Measurements from ENCODE around the gene THAP12. TPM values are rescaled to one million over a fixed set of nuclear protein-coding genes. Genes with fewer than 3 reads are reported as not detected.

Gene THAP12
- total RNA-seq, 1 experiment from 2014 or later = 44.1 TPM

- ATAC-seq = no peak
- Histone ChIP-seq H3K4me2 (ENCODE audit: low read length) (no peak overlapping the region), H3K4me1 (ENCODE audit: control insufficient read depth in 1 of 2, insufficient read depth in 2 of 2, low read length in 2 of 2) (no peaks in the 10 kb centered on the region), H3K9ac (ENCODE audit: low read length) (no peak overlapping the region), H3K4me3 (replicated peaks in 1 of 2; ENCODE audit: low read depth in 1 of 2, low read length in 2 of 2) (no peak overlapping the region), H4K20me1 (ENCODE audit: insufficient read depth) (no peaks in the 10 kb centered on the region), H3K27me3 (ENCODE audit: insufficient read depth, low read length) (no peaks in the 10 kb centered on the region), H3K27ac (ENCODE audit: low read depth, low read length) (no peak overlapping the region), H3K36me3 (ENCODE audit: control insufficient read depth in 1 of 2, insufficient read depth in 2 of 2, low read length in 2 of 2) (no peaks in the 10 kb centered on the region), H2AFZ (ENCODE audit: low read depth, low read length, poor library complexity, severe bottlenecking) (no peak overlapping the region), H3K79me2 (ENCODE audit: insufficient read depth, low read length) (no peaks in the 10 kb centered on the region), H3K9me3 (ENCODE audit: control insufficient read depth in 1 of 2, insufficient read depth in 1 of 2, low read depth in 1 of 2, low read length in 2 of 2) (no peaks in the 10 kb centered on the region), H3K9me2 (ENCODE audit: insufficient read depth) (no peaks in the 10 kb centered on the region)
- POLR2A ChIA-PET = no interaction called here
- TF ChIP-seq SP1 (IDR thresholded peaks at IDR 0.05; ENCODE audit: low read depth) (no peak), ELF1 (IDR thresholded peaks at IDR 0.05; ENCODE audit: borderline replicate concordance, low read depth) (no peak), REST (IDR thresholded peaks at IDR 0.05; ENCODE audit: low read depth) (no peak), ZFX (IDR thresholded peaks at IDR 0.05) (no peak), CEBPB (IDR thresholded peaks at IDR 0.05; ENCODE audit: low read depth) (no peak), EGR1 (IDR thresholded peaks at IDR 0.05; ENCODE audit: low read depth) (no peak)
- TF ChIP-seq, protein P1, sequence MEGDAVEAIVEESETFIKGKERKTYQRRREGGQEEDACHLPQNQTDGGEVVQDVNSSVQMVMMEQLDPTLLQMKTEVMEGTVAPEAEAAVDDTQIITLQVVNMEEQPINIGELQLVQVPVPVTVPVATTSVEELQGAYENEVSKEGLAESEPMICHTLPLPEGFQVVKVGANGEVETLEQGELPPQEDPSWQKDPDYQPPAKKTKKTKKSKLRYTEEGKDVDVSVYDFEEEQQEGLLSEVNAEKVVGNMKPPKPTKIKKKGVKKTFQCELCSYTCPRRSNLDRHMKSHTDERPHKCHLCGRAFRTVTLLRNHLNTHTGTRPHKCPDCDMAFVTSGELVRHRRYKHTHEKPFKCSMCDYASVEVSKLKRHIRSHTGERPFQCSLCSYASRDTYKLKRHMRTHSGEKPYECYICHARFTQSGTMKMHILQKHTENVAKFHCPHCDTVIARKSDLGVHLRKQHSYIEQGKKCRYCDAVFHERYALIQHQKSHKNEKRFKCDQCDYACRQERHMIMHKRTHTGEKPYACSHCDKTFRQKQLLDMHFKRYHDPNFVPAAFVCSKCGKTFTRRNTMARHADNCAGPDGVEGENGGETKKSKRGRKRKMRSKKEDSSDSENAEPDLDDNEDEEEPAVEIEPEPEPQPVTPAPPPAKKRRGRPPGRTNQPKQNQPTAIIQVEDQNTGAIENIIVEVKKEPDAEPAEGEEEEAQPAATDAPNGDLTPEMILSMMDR (IDR thresholded peaks at IDR 0.05 in 2 of 3, conservative IDR thresholded peaks at IDR 0.05 in 1 of 3; ENCODE audit: borderline replicate concordance in 1 of 3, insufficient read depth in 1 of 3, low read depth in 2 of 3, low read length in 2 of 3) = no peak
- TF ChIP-seq, protein P2, sequence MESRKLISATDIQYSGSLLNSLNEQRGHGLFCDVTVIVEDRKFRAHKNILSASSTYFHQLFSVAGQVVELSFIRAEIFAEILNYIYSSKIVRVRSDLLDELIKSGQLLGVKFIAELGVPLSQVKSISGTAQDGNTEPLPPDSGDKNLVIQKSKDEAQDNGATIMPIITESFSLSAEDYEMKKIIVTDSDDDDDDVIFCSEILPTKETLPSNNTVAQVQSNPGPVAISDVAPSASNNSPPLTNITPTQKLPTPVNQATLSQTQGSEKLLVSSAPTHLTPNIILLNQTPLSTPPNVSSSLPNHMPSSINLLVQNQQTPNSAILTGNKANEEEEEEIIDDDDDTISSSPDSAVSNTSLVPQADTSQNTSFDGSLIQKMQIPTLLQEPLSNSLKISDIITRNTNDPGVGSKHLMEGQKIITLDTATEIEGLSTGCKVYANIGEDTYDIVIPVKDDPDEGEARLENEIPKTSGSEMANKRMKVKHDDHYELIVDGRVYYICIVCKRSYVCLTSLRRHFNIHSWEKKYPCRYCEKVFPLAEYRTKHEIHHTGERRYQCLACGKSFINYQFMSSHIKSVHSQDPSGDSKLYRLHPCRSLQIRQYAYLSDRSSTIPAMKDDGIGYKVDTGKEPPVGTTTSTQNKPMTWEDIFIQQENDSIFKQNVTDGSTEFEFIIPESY (IDR thresholded peaks at IDR 0.05; ENCODE audit: extremely low read depth, insufficient replicate concordance, low read length) = no peak
- CTCF ChIA-PET = no interaction called here
- DNase-seq (ENCODE audit: low read depth, low spot score) = no peak
- RAD21 ChIA-PET (ENCODE audit: low non-redundant PET in 1 of 2, low total read pairs in 2 of 2, uncharacterized antibody in 2 of 2, unreplicated experiment in 2 of 2) = no interaction called here
- no TSS peak for BruUV-seq (replicated peaks)
- intact Hi-C loops (cut with micrococcal nuclease) = no loop called here
Measured at GRCh38 chr11:76307978-76308747, 72.8 kb downstream of the THAP12 start.
